H1 (cell line): ENCODE results near the gene IGSF5. TPM values are rescaled to one million over a fixed set of nuclear protein-coding genes. Genes with fewer than 3 reads are reported as not detected.

ENCODE experiments used
- ATF3 ChIP-seq: IDR thresholded peaks from 2 replicates; pipeline ENCODE4 v1.6.1; 2011; ENCODE audit warnings: low read depth, mild to moderate bottlenecking, low read length; ENCODE audit not compliant: insufficient read depth
- TAF1 ChIP-seq: IDR thresholded peaks from 2 replicates; pipeline ENCODE4 v1.6.1; 2011; ENCODE audit warnings: mild to moderate bottlenecking, low read depth, low read length
- polyA plus RNA-seq, 7 experiments: library from polyadenylated mRNA; depleted of rRNA in 3 of 7; stranded (reverse) in 5 of 7; unstranded in 2 of 7; fragments of >200 nt in 5 of 7; fragments of 200-250 nt in 2 of 7; gene quantifications; 1 replicate in 5 of 7; 2 replicates in 1 of 7; 4 replicates in 1 of 7; pipeline versions ENCODE4 v1.2.1 to v1.2.3, GENCODE V29; 2011 to 2013; ENCODE audit warnings: missing spikeins in 2 of 7, mixed read lengths in 2 of 7
- total RNA-seq: library from RNA; stranded (reverse); fragmentation: NEBNext Ultra II Directional; extraction: Animal tissue kit (Norgen Biotek cat#: 25700); gene quantifications from 2 replicates; pipeline ENCODE4 v1.2.1, GENCODE V29; 2021

IGSF5 gene
- total and polyA plus RNA-seq, 2 of the 8 experiments (the other 6 are each of a cell fraction or from before 2014, with no cell fraction given), result 4.4 to 5.4 TPM

GRCh38 chr21:39788383-39788782 lies 43.4 kb downstream of the IGSF5 start (continued):
- TF ChIP-seq ATF3, result no peak
- TF ChIP-seq TAF1, result no peak
